ENCODE measurements around the gene HIVEP3.
A peak's percentile ranks its signal among the peaks of the same experiment; 100 is the strongest.

HIVEP3 gene

GRCh38 chr1:41894808-41895483, 23.8 kb downstream of the HIVEP3 start:
- H3K27ac ChIP-seq (ENCODE audit: low read length) = no peak overlapping the region
- no peaks in the 10 kb centered on the region for H3K9me3 ChIP-seq (ENCODE audit: control insufficient read depth in 2 of 2, low read length in 2 of 2)
- no peaks in the 10 kb centered on the region for H3K36me3 ChIP-seq (ENCODE audit: control insufficient read depth in 2 of 2, insufficient read depth in 2 of 2, low read length in 2 of 2)
- peak overlapping the region in 1 of 2 donors; percentile 44 for H3K4me3 ChIP-seq (ENCODE audit: low read length in 2 of 2)
- peak overlapping the region in 1 of 2 donors; percentile 36 for H3K9ac ChIP-seq (ENCODE audit: low read length in 2 of 2)
- H3K27me3 ChIP-seq (ENCODE audit: control insufficient read depth in 1 of 2, insufficient read depth in 2 of 2, low read length in 2 of 2) = no peaks in the 10 kb centered on the region
- H3K4me1 ChIP-seq (ENCODE audit: control insufficient read depth, insufficient read depth, low read length) = peaks cover 29% of the 10 kb centered on the region

GRCh38 chr1:41894101-41894807, 24.5 kb downstream of the HIVEP3 start:
- peak overlapping the region in 1 of 2 donors; percentile 36 for H3K9ac ChIP-seq (ENCODE audit: low read length in 2 of 2)
- no peak overlapping the region for H3K27ac ChIP-seq (ENCODE audit: low read length)

GRCh38 chr1:41892301-41892781, 26.4 kb downstream of the HIVEP3 start:
- Histone ChIP-seq H3K9me3 (ENCODE audit: control insufficient read depth in 2 of 2, low read length in 2 of 2) (no peaks in the 10 kb centered on the region), H3K27ac (ENCODE audit: low read length) (no peak overlapping the region), H3K27me3 (ENCODE audit: control insufficient read depth in 1 of 2, insufficient read depth in 2 of 2, low read length in 2 of 2) (no peaks in the 10 kb centered on the region), H3K9ac (ENCODE audit: low read length in 2 of 2) (no peak overlapping the region), H3K4me1 (ENCODE audit: control insufficient read depth, insufficient read depth, low read length) (peaks cover 29% of the 10 kb centered on the region), H3K4me3 (ENCODE audit: low read length in 2 of 2) (peak overlapping the region in 1 of 2 donors; percentile 69), H3K36me3 (ENCODE audit: control insufficient read depth in 2 of 2, insufficient read depth in 2 of 2, low read length in 2 of 2) (no peaks in the 10 kb centered on the region)

More at GRCh38 chr1:41894101-41894807, 24.5 kb downstream of the HIVEP3 start:
- H3K27me3 ChIP-seq (ENCODE audit: control insufficient read depth in 1 of 2, insufficient read depth in 2 of 2, low read length in 2 of 2) = no peaks in the 10 kb centered on the region
- H3K4me1 ChIP-seq (ENCODE audit: control insufficient read depth, insufficient read depth, low read length) = peaks cover 29% of the 10 kb centered on the region
- peak overlapping the region in 1 of 2 donors; percentile 44 for H3K4me3 ChIP-seq (ENCODE audit: low read length in 2 of 2)
- no peaks in the 10 kb centered on the region for H3K9me3 ChIP-seq (ENCODE audit: control insufficient read depth in 2 of 2, low read length in 2 of 2)
- H3K36me3 ChIP-seq (ENCODE audit: control insufficient read depth in 2 of 2, insufficient read depth in 2 of 2, low read length in 2 of 2) = no peaks in the 10 kb centered on the region

GRCh38 chr1:41891199-41891896, 27.4 kb downstream of the HIVEP3 start:
- H3K36me3 ChIP-seq (ENCODE audit: control insufficient read depth in 2 of 2, insufficient read depth in 2 of 2, low read length in 2 of 2) = no peaks in the 10 kb centered on the region
- no peaks in the 10 kb centered on the region for H3K27me3 ChIP-seq (ENCODE audit: control insufficient read depth in 1 of 2, insufficient read depth in 2 of 2, low read length in 2 of 2)
- H3K4me3 ChIP-seq (ENCODE audit: low read length in 2 of 2) = peak overlapping the region; percentile 67 to 69
- no peaks in the 10 kb centered on the region for H3K9me3 ChIP-seq (ENCODE audit: control insufficient read depth in 2 of 2, low read length in 2 of 2)
- peak overlapping the region; percentile 66 for H3K27ac ChIP-seq (ENCODE audit: low read length)
- H3K9ac ChIP-seq (ENCODE audit: low read length in 2 of 2) = peak overlapping the region; percentile 16 to 52
- peaks cover 29% of the 10 kb centered on the region for H3K4me1 ChIP-seq (ENCODE audit: control insufficient read depth, insufficient read depth, low read length)

- H3K9ac ChIP-seq (ENCODE audit: low read length in 2 of 2) = peak overlapping the region; percentile 16 to 42
- H3K27me3 ChIP-seq (ENCODE audit: control insufficient read depth in 1 of 2, insufficient read depth in 2 of 2, low read length in 2 of 2) = no peaks in the 10 kb centered on the region
- peaks cover 29% of the 10 kb centered on the region for H3K4me1 ChIP-seq (ENCODE audit: control insufficient read depth, insufficient read depth, low read length)
- H3K9me3 ChIP-seq (ENCODE audit: control insufficient read depth in 2 of 2, low read length in 2 of 2) = no peaks in the 10 kb centered on the region
- peak overlapping the region; percentile 67 to 69 for H3K4me3 ChIP-seq (ENCODE audit: low read length in 2 of 2)
- peak overlapping the region; percentile 66 for H3K27ac ChIP-seq (ENCODE audit: low read length)
- no peaks in the 10 kb centered on the region for H3K36me3 ChIP-seq (ENCODE audit: control insufficient read depth in 2 of 2, insufficient read depth in 2 of 2, low read length in 2 of 2)
Measured at GRCh38 chr1:41890825-41891198, 27.9 kb downstream of the HIVEP3 start.

- Histone ChIP-seq H3K9me3 (ENCODE audit: control insufficient read depth in 2 of 2, low read length in 2 of 2) (no peaks in the 10 kb centered on the region), H3K27me3 (ENCODE audit: control insufficient read depth in 1 of 2, insufficient read depth in 2 of 2, low read length in 2 of 2) (no peaks in the 10 kb centered on the region), H3K4me3 (ENCODE audit: low read length in 2 of 2) (no peak overlapping the region), H3K27ac (ENCODE audit: low read length) (no peak overlapping the region), H3K36me3 (ENCODE audit: control insufficient read depth in 2 of 2, insufficient read depth in 2 of 2, low read length in 2 of 2) (no peaks in the 10 kb centered on the region), H3K9ac (ENCODE audit: low read length in 2 of 2) (no peak overlapping the region), H3K4me1 (ENCODE audit: control insufficient read depth, insufficient read depth, low read length) (peaks cover 22% of the 10 kb centered on the region)
Measured at GRCh38 chr1:41889506-41890414, 29.0 kb downstream of the HIVEP3 start.

- Histone ChIP-seq H3K27ac (ENCODE audit: low read length) (no peak overlapping the region), H3K9ac (ENCODE audit: low read length in 2 of 2) (no peak overlapping the region), H3K4me3 (ENCODE audit: low read length in 2 of 2) (no peak overlapping the region), H3K4me1 (ENCODE audit: control insufficient read depth, insufficient read depth, low read length) (peaks cover 18% of the 10 kb centered on the region), H3K36me3 (ENCODE audit: control insufficient read depth in 2 of 2, insufficient read depth in 2 of 2, low read length in 2 of 2) (no peaks in the 10 kb centered on the region), H3K27me3 (ENCODE audit: control insufficient read depth in 1 of 2, insufficient read depth in 2 of 2, low read length in 2 of 2) (no peaks in the 10 kb centered on the region), H3K9me3 (ENCODE audit: control insufficient read depth in 2 of 2, low read length in 2 of 2) (no peaks in the 10 kb centered on the region)
Measured at GRCh38 chr1:41888756-41889155, 30.0 kb downstream of the HIVEP3 start.

- Histone ChIP-seq H3K27ac (ENCODE audit: low read length) (no peak overlapping the region), H3K4me3 (ENCODE audit: low read length in 2 of 2) (no peak overlapping the region), H3K9ac (ENCODE audit: low read length in 2 of 2) (no peak overlapping the region), H3K9me3 (ENCODE audit: control insufficient read depth in 2 of 2, low read length in 2 of 2) (no peaks in the 10 kb centered on the region), H3K4me1 (ENCODE audit: control insufficient read depth, insufficient read depth, low read length) (peaks cover 16% of the 10 kb centered on the region), H3K36me3 (ENCODE audit: control insufficient read depth in 2 of 2, insufficient read depth in 2 of 2, low read length in 2 of 2) (no peaks in the 10 kb centered on the region), H3K27me3 (ENCODE audit: control insufficient read depth in 1 of 2, insufficient read depth in 2 of 2, low read length in 2 of 2) (no peaks in the 10 kb centered on the region)
Measured at GRCh38 chr1:41887365-41887764, 31.4 kb downstream of the HIVEP3 start.

- no peaks in the 10 kb centered on the region for H3K27me3 ChIP-seq (ENCODE audit: control insufficient read depth in 1 of 2, insufficient read depth in 2 of 2, low read length in 2 of 2)
- no peak overlapping the region for H3K4me3 ChIP-seq (ENCODE audit: low read length in 2 of 2)
- H3K9me3 ChIP-seq (ENCODE audit: control insufficient read depth in 2 of 2, low read length in 2 of 2) = no peaks in the 10 kb centered on the region
- no peaks in the 10 kb centered on the region for H3K36me3 ChIP-seq (ENCODE audit: control insufficient read depth in 2 of 2, insufficient read depth in 2 of 2, low read length in 2 of 2)
- H3K27ac ChIP-seq (ENCODE audit: low read length) = no peak overlapping the region
- H3K4me1 ChIP-seq (ENCODE audit: control insufficient read depth, insufficient read depth, low read length) = no peaks in the 10 kb centered on the region
- no peak overlapping the region for H3K9ac ChIP-seq (ENCODE audit: low read length in 2 of 2)
Measured at GRCh38 chr1:41884256-41885230, 34.2 kb downstream of the HIVEP3 start.

Measured in stomach smooth muscle (tissue), 2 donors.